ENCODE data around the gene SEPTIN7. TPM values are rescaled to one million over a fixed set of nuclear protein-coding genes. Genes with fewer than 3 reads are reported as not detected.

SEPTIN7 gene
- polyA plus RNA-seq, 1 donor (not counting 4 experiments of a cell fraction or from before 2014, with no cell fraction given): 284 TPM

- H3K79me2 ChIP-seq (ENCODE audit: control insufficient read depth, insufficient read depth, low read length): peaks cover 85% of the 10 kb centered on the region
- no peak overlapping the region for H3K9ac ChIP-seq (ENCODE audit: control insufficient read depth, extremely low read depth, insufficient read depth, low read length)
- no peak overlapping the region for H2AFZ ChIP-seq (ENCODE audit: control insufficient read depth, low read length)
- H3K4me3 ChIP-seq (ENCODE audit: control insufficient read depth in 2 of 3, extremely low read depth in 1 of 3, insufficient read depth in 2 of 3, low read depth in 1 of 3, low read length in 3 of 3): no peak overlapping the region
- H3K9me3 ChIP-seq (ENCODE audit: control insufficient read depth, low read depth, low read length): no peaks in the 10 kb centered on the region
- no peak for FAIRE-seq
- dilution Hi-C loops (cut with MboI; ENCODE audit: extremely low pct_ligation_motif_present, low sequenced_read_pairs): no loop called here
- H3K27me3 ChIP-seq (ENCODE audit: control insufficient read depth, extremely low read depth, insufficient read depth, low read length): no peaks in the 10 kb centered on the region
- H4K20me1 ChIP-seq (ENCODE audit: control insufficient read depth, extremely low read depth, insufficient read depth, low read length): no peaks in the 10 kb centered on the region
- H3K4me1 ChIP-seq (ENCODE audit: control insufficient read depth, extremely low read depth, insufficient read depth, low read length): no peaks in the 10 kb centered on the region
- peaks cover 0 to 4% of the 10 kb centered on the region in 2 experiments for H3K36me3 ChIP-seq (ENCODE audit: control insufficient read depth in 2 of 2, extremely low read depth in 1 of 2, insufficient read depth in 2 of 2, low read length in 2 of 2)
- no peak for DNase-seq (ENCODE audit: low read depth, low spot score)
- no peak overlapping the region for H3K27ac ChIP-seq (ENCODE audit: control insufficient read depth, insufficient read depth, low read length)
- H3K9me1 ChIP-seq (ENCODE audit: control insufficient read depth, extremely low read depth, insufficient read depth, low read length): no peaks in the 10 kb centered on the region
- no peak overlapping the region for H3K4me2 ChIP-seq (ENCODE audit: control insufficient read depth, extremely low read depth, insufficient read depth, low read depth, low read length)
- TF ChIP-seq CTCF (optimal IDR thresholded peaks at IDR 0.05 in 1 of 3, IDR thresholded peaks at IDR 0.05 in 1 of 3, conservative IDR thresholded peaks at IDR 0.05 in 1 of 3; ENCODE audit: extremely low read depth in 1 of 3, insufficient read depth in 2 of 3, low read length in 3 of 3) (no peak), EZH2 (IDR thresholded peaks at IDR 0.05; ENCODE audit: low read length) (no peak)
These were observed 39.3 kb downstream of the SEPTIN7 start for GRCh38 chr7:35839860-35840854.

- H3K4me2 ChIP-seq (ENCODE audit: control insufficient read depth, extremely low read depth, insufficient read depth, low read depth, low read length): no peak overlapping the region
- H3K4me3 ChIP-seq (ENCODE audit: control insufficient read depth in 2 of 3, extremely low read depth in 1 of 3, insufficient read depth in 2 of 3, low read depth in 1 of 3, low read length in 3 of 3): no peak overlapping the region
- peaks cover 6 to 8% of the 10 kb centered on the region in 2 experiments for H3K36me3 ChIP-seq (ENCODE audit: control insufficient read depth in 2 of 2, extremely low read depth in 1 of 2, insufficient read depth in 2 of 2, low read length in 2 of 2)
- no peak overlapping the region for H2AFZ ChIP-seq (ENCODE audit: control insufficient read depth, low read length)
- no peaks in the 10 kb centered on the region for H4K20me1 ChIP-seq (ENCODE audit: control insufficient read depth, extremely low read depth, insufficient read depth, low read length)
- DNase-seq (ENCODE audit: low read depth, low spot score) (no peak), FAIRE-seq (no peak)
- H3K27me3 ChIP-seq (ENCODE audit: control insufficient read depth, extremely low read depth, insufficient read depth, low read length): no peaks in the 10 kb centered on the region
- no peak for TF ChIP-seq CTCF (optimal IDR thresholded peaks at IDR 0.05 in 1 of 3, IDR thresholded peaks at IDR 0.05 in 1 of 3, conservative IDR thresholded peaks at IDR 0.05 in 1 of 3; ENCODE audit: extremely low read depth in 1 of 3, insufficient read depth in 2 of 3, low read length in 3 of 3)
- no peak for TF ChIP-seq EZH2 (IDR thresholded peaks at IDR 0.05; ENCODE audit: low read length)
- H3K79me2 ChIP-seq (ENCODE audit: control insufficient read depth, insufficient read depth, low read length): peaks cover 86% of the 10 kb centered on the region
- H3K9ac ChIP-seq (ENCODE audit: control insufficient read depth, extremely low read depth, insufficient read depth, low read length): no peak overlapping the region
- no peaks in the 10 kb centered on the region for H3K9me3 ChIP-seq (ENCODE audit: control insufficient read depth, low read depth, low read length)
- H3K9me1 ChIP-seq (ENCODE audit: control insufficient read depth, extremely low read depth, insufficient read depth, low read length): no peaks in the 10 kb centered on the region
- no peaks in the 10 kb centered on the region for H3K4me1 ChIP-seq (ENCODE audit: control insufficient read depth, extremely low read depth, insufficient read depth, low read length)
- dilution Hi-C loops (cut with MboI; ENCODE audit: extremely low pct_ligation_motif_present, low sequenced_read_pairs): no loop called here
- H3K27ac ChIP-seq (ENCODE audit: control insufficient read depth, insufficient read depth, low read length): no peak overlapping the region
These were observed 46.1 kb downstream of the SEPTIN7 start for GRCh38 chr7:35846816-35847412.

Data from keratinocyte (primary cell).